ENCODE results near the gene SMTN. TPM values are rescaled to one million over a fixed set of nuclear protein-coding genes. Genes with fewer than 3 reads are reported as not detected.
"Not testable (repeated sequence)": the region's sequence is repeated elsewhere in the genome, so short reads cannot be mapped to it uniquely, and the experiment has no call there.

Gene SMTN
- total and polyA plus RNA-seq, 2 donors = 149 to 1,750 TPM

DNA sequence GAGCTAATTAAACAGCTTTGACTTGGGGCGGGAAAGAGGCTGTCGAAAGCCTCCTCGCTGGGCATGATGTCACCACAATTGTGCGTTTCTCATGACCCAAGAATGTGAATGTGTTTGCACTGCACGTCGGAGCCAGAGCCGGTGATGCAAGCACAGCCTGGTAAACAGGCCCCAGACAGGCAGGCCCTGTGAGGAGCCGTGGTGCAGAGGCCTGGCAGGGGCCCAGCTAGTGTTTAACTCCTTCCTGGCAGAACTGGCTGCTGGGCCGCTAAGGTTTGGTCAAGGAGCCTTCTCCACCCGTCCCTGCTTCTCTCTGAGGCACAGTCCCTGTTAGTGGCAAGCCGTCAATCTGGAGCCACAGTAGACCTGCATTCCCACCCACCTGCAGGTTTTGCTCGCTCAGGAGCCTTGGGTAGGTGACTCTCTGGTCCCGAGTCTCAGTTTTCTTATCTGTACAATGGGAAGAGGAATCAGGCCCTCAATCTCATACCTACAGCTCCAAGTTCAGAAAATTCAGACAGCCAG lies 25.4 kb upstream of the SMTN start:
- H3K4me3 ChIP-seq (ENCODE audit: low read depth, low read length) = no peak overlapping the region
- peak overlapping the region; percentile 34 for H3K27ac ChIP-seq (ENCODE audit: low read depth)
- no peaks in the 10 kb centered on the region for H3K4me1 ChIP-seq (ENCODE audit: insufficient read depth)
- peak; percentile 96 for DNase-seq (ENCODE audit: extremely low spot score)
- 25% methylated on average over 13 of the region's 13 CpGs for WGBS
- H3K36me3 ChIP-seq (ENCODE audit: insufficient read depth) = no peaks in the 10 kb centered on the region

DNA sequence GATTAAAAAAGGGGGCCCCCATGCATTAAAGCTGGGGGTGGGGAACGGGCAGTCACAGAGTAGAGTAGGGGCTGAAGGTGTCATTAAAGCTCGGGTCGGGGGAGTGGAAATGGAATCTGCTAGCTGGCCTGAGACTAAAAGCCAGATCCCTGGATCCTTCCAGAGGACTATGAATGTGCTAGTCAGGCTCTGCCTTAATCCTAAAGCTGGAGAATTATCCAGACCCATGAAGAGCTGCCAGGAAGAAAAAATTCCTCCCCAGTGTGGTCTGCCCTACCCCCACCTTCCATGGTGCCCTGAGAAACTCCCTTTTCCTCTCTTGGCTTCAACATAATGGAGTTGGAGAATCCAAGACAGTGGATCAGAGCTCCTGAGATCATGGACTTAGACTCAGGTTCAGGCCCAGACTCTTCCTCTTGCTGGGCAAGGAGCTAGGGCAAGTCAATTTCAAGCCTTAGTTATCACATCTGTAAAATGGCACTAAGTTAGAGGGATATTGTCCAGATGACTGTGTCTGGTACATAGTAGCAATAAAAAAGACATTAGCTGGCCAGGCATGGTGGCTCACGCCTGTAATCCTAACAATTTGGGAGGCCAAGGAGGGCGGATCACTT lies 24.0 kb upstream of the SMTN start:
- Histone ChIP-seq H3K4me3 (ENCODE audit: low read depth, low read length) (no peak overlapping the region), H3K27ac (ENCODE audit: low read depth) (no peak overlapping the region)
- 55% methylated on average over 5 of the region's 5 CpGs for WGBS

DNA sequence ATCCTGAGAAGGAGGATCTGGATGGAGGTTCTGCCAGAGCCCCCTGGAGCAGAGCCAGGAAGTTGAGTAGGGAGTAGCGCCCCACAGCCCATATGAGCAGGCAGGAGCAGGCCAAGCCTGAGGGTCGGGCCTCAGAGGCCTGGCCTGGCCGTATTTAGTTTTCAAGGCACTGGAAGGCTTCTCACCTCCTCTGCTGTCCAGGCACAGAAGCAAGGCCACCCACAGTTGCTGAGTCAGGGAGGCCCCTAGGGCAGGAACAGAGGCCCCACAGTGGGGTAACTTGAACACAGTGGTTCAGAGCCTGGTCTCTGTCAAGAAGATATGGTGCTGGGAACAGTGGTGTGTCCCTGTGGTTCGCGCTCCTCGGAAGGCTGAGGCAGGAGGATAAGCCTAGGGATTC lies 21.5 kb upstream of the SMTN start:
- H3K4me1 ChIP-seq (ENCODE audit: insufficient read depth); DNase-seq (ENCODE audit: extremely low spot score); H3K36me3 ChIP-seq (ENCODE audit: insufficient read depth); H3K4me3 ChIP-seq (ENCODE audit: low read depth, low read length); H3K27ac ChIP-seq (ENCODE audit: low read depth): not testable (repeated sequence)
- WGBS = 49% methylated on average over 6 of the region's 6 CpGs

More for the DNA sequence above, 24.0 kb upstream of the SMTN start:
- no peaks in the 10 kb centered on the region for H3K36me3 ChIP-seq (ENCODE audit: insufficient read depth)
- H3K4me1 ChIP-seq (ENCODE audit: insufficient read depth) = no peaks in the 10 kb centered on the region
- DNase-seq (ENCODE audit: extremely low spot score) = no peak

DNA sequence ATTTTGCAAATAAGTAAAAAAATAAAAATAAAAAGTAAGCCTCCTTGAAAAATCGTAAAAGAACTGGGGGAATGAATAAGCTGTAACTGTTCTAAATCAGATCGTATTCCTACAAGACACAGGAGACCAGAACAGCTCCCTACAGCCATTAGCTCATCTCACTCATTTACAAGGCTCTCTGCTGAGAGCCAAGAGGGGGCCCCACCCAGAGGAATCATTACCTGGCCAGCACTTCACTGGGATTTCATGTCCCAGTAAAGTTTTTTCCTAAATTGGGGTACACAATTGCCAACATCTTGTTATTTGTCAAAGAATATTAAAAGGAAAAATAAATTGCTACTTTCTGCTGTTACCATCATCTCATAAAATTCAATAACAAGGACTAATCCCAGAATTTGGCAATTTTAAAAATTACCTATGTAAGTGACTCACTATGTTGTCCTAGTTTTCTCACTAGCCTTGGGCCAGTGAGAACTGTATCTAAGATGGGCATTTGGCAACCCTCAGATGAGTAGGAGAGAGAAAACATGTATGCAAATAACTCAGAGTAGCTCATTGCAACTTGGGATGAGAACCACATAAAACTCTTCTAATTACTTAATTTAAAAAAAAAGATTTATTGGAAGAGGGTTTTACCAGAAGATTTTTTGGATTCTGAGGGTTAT lies 18.4 kb upstream of the SMTN start:
- H3K4me1 ChIP-seq (ENCODE audit: insufficient read depth) = no peaks in the 10 kb centered on the region
- H3K27ac ChIP-seq (ENCODE audit: low read depth) = no peak overlapping the region
- H3K4me3 ChIP-seq (ENCODE audit: low read depth, low read length) = no peak overlapping the region
- no peaks in the 10 kb centered on the region for H3K36me3 ChIP-seq (ENCODE audit: insufficient read depth)
- DNase-seq (ENCODE audit: extremely low spot score) = no peak
- WGBS = 42% methylated on average over 2 of the region's 2 CpGs

DNA sequence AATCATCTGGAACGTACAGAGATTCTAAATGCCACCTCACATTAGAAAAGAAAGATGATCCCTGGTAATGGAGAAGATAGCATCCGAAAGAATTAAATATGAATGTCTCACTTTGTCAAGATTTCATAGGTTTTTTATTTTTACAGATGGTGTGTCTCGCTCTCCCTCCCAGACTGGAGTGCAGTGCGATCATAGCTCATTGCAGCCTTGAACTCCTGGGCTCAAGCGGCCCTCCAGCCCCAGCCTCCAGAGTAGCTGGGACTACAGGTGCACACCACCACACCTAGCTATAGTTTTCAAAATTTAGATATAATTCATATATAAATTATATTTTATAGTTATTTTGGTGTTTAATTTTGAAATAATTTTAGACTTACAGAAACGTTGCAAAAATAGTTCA lies 16.7 kb upstream of the SMTN start:
- WGBS = 94% methylated on average over 6 of the region's 6 CpGs
- H3K36me3 ChIP-seq (ENCODE audit: insufficient read depth) = no peaks in the 10 kb centered on the region
- no peak overlapping the region for H3K4me3 ChIP-seq (ENCODE audit: low read depth, low read length)
- no peaks in the 10 kb centered on the region for H3K4me1 ChIP-seq (ENCODE audit: insufficient read depth)
- no peak for DNase-seq (ENCODE audit: extremely low spot score)
- no peak overlapping the region for H3K27ac ChIP-seq (ENCODE audit: low read depth)

DNA sequence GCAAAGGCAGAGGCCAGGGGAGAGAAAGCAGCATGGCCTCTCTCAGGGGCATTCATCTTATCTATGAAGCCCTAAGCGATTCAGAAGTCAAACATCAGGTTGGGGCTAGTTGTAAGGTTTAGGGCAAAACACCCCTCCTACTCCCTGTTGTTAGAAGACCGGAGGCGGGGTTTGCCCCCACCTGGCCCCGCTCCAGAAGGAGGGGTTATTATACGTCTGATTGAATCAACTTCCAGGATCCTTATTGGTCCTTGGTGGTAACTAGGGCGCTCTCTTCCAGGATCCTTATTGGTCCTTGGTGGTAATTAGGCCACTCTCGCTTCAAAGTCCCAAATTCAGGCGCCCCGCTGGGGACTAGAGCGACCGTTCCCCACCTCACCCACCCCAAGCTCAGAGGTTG lies 12.1 kb upstream of the SMTN start:
- no peak for DNase-seq (ENCODE audit: extremely low spot score)
- Histone ChIP-seq H3K4me3 (ENCODE audit: low read depth, low read length) (no peak overlapping the region), H3K27ac (ENCODE audit: low read depth) (no peak overlapping the region), H3K36me3 (ENCODE audit: insufficient read depth) (no peaks in the 10 kb centered on the region), H3K4me1 (ENCODE audit: insufficient read depth) (no peaks in the 10 kb centered on the region)
- 82% methylated on average over 11 of the region's 11 CpGs for WGBS

DNA sequence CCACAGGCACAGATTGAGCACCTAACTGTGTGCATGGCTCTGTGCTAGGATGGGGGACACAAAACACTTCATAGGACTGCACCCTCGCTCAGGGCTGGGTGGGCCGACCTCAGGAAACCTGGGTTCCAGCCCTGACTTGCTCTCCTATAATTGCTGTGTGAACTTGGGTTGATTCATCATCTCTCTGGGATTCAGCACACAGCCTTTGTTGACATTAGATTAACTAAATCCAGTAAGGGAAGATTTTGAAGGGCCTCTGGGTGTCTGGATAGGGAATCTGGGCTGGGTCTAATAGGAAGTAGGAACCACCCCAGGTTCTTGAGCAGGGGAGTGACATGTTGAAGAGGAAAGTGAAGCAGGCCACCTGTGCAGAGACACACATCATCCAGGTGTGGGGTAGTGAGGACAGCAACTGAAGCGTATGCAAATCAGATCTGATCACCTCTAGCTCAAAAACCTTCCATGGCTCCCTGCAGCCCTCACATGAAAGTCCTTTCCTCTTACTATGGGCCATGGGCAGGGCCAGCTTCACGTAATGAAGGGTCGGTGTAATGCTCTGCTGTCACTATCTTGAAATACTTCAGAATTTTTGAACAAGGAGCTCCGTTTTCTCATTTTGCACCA lies 11.3 kb upstream of the SMTN start:
- H3K4me3 ChIP-seq (ENCODE audit: low read depth, low read length); H3K36me3 ChIP-seq (ENCODE audit: insufficient read depth); H3K27ac ChIP-seq (ENCODE audit: low read depth); H3K4me1 ChIP-seq (ENCODE audit: insufficient read depth); DNase-seq (ENCODE audit: extremely low spot score): not testable (repeated sequence)
- WGBS = 80% methylated on average over 6 of the region's 6 CpGs

DNA sequence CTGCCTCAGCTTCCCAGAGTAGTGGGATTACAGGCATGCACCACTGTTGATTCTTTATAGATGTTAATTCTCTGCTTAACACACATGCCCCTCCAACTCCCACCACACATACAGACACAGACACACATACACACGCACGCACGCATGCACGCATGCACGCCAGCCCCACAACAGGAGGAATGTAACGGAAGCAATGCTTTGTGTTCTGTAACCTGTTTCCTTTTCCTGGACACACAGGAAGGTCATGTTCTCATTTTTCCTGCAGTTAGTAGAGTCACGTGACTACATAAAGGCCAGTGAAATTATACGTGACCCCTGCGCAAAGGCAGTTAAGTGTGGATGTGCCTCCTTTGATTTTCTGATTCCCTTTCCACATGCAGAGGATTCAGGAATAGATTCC lies 8.0 kb upstream of the SMTN start:
- WGBS = 83% methylated on average over 9 of the region's 9 CpGs
- H3K4me1 ChIP-seq (ENCODE audit: insufficient read depth); H3K36me3 ChIP-seq (ENCODE audit: insufficient read depth); DNase-seq (ENCODE audit: extremely low spot score); H3K27ac ChIP-seq (ENCODE audit: low read depth); H3K4me3 ChIP-seq (ENCODE audit: low read depth, low read length): not testable (repeated sequence)

DNA sequence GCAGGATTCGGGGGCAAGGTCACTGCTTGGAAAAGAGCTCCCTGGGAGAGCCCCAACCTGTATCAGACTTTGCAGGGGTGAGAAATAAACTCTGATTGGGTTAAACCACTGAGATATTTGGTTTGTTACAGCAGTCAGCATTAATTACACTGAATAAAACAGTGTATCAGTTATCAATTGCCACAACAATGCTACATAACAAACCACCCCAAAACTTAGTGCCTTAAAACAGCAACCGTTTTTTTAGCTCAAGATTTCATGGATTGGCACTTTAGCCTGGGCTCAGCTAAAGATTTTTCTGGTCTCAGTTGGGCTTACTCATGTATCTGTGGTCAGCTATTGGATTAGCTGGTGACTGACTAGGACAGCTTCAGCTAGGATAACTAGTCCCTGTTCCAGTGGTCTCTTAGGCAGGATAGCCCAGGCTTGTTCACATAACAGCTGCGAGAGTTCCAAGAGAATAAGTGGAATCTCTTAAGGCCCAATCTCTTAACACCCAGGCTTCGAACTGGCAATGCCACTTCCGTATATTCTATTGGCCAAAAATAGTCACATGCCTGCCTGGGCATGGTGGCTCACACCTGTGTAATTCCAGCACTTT lies 7.5 kb upstream of the SMTN start:
- 94% methylated on average over 5 of the region's 5 CpGs for WGBS
- H3K36me3 ChIP-seq (ENCODE audit: insufficient read depth); DNase-seq (ENCODE audit: extremely low spot score); H3K4me1 ChIP-seq (ENCODE audit: insufficient read depth); H3K27ac ChIP-seq (ENCODE audit: low read depth); H3K4me3 ChIP-seq (ENCODE audit: low read depth, low read length): not testable (repeated sequence)

DNA sequence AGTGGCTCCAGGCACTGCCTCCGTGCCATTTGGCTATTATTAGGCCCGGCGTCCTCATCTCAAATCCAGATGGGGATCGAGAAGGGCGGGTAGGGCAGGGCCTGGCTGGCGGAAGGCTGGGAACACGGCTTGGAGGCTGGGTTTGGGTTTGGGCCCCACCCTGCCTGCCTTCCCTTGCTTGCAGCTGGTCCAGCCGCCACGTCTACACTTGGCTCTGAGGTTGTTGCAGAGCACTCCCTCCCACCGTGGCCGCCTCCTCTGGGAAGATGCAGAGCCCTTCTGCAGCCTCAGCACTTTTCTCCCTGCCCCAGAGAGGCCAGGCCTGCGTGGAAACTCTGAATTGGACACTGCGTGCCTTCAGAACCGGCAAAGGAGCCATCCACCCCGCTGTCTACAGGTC lies 5.2 kb upstream of the SMTN start:
- Histone ChIP-seq H3K4me3 (ENCODE audit: low read depth, low read length) (no peak overlapping the region), H3K27ac (ENCODE audit: low read depth) (peak overlapping the region; percentile 80), H3K4me1 (ENCODE audit: insufficient read depth) (no peaks in the 10 kb centered on the region), H3K36me3 (ENCODE audit: insufficient read depth) (no peaks in the 10 kb centered on the region)
- WGBS = 21% methylated on average over 15 of the region's 15 CpGs
- peak; percentile 67 for DNase-seq (ENCODE audit: extremely low spot score)

DNA sequence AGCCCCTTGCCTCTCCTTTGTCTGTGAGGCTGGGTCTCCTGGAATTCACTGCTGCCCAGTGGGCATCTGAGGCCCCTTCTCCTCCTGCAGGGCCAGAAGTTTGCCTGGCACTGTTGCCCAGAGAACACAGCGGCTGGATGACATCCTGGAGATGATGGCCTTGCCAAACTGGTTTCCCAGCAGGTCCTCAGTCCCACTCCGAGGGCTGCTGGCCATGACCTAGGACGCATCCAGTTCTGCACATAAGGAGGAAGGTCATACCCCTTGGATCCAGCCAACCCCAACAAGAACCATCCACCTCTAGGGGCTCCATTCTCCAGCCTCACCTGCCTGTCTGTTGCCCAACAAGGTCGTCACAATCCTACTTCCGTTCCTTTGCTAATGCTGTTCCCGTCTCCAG lies 3.4 kb upstream of the SMTN start:
- Histone ChIP-seq H3K4me1 (ENCODE audit: insufficient read depth) (no peaks in the 10 kb centered on the region), H3K4me3 (ENCODE audit: low read depth, low read length) (no peak overlapping the region), H3K27ac (ENCODE audit: low read depth) (no peak overlapping the region), H3K36me3 (ENCODE audit: insufficient read depth) (no peaks in the 10 kb centered on the region)
- WGBS = 92% methylated on average over 6 of the region's 6 CpGs
- DNase-seq (ENCODE audit: extremely low spot score) = no peak

DNA sequence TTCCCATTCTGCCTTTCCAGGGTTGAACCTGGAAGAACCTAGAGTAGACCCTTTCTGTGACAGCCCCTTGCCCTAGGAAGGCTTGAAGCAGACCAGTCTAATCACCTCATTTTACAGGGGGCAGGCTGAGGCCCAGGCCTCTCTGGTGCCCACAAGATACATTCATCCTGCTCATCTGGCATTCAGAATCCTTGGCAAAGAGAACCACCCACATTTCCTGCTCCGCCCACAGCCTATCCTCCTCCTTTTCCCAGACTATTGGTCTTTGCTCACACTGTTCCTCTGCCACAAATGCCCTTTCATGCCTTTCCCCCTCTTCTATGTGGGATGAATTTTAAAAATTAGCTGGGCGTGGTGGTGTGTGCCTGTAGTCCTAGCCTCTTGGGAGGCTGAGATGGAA lies 2.7 kb upstream of the SMTN start:
- H3K27ac ChIP-seq (ENCODE audit: low read depth); H3K4me1 ChIP-seq (ENCODE audit: insufficient read depth): not testable (repeated sequence)
- WGBS = 76% methylated on average over 2 of the region's 2 CpGs

DNA sequence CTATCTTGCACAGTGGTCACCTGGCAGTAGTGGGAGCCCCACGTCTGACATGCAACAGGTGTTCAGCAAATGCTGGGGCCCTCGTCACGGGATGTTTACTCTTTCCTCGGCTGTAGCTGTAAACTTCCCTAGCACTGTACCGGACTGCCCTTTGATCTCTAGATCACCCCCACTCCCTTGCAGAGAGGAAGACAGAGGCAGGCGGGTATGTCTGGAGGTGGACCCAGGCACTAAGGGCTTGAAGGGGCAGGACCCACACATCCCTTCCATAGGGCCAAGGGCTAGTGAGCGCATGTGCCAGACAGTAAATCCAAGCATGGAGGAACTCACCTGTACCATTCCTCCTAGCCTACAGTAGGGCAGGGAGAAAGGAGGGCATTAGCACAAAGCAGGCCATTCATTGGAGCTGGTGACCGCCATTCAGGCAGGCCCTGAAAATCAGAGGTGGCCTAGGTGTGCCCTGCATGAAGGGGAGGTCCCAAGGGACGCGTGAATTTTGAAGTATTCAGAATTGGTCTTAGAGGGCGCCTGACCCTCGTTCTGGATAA lies 1.9 kb upstream of the SMTN start:
- Histone ChIP-seq H3K4me1 (ENCODE audit: insufficient read depth) (no peaks in the 10 kb centered on the region), H3K27ac (ENCODE audit: low read depth) (no peak overlapping the region), H3K36me3 (ENCODE audit: insufficient read depth) (no peaks in the 10 kb centered on the region), H3K4me3 (ENCODE audit: low read depth, low read length) (no peak overlapping the region)
- WGBS = 78% methylated on average over 12 of the region's 12 CpGs
- no peak for DNase-seq (ENCODE audit: extremely low spot score)

More for the DNA sequence above, 2.7 kb upstream of the SMTN start:
- DNase-seq (ENCODE audit: extremely low spot score); H3K4me3 ChIP-seq (ENCODE audit: low read depth, low read length); H3K36me3 ChIP-seq (ENCODE audit: insufficient read depth): not testable (repeated sequence)

All from urinary bladder (tissue), 4 donors.